Lung (tissue), 12 donors: ENCODE measurements around the gene C2orf81. TPM values are rescaled to one million over a fixed set of nuclear protein-coding genes. Genes with fewer than 3 reads are reported as not detected.
"Not testable (repeated sequence)": the region's sequence is repeated elsewhere in the genome, so short reads cannot be mapped to it uniquely, and the experiment has no call there.

ENCODE experiments used
- ATAC-seq: fragments of 200-7000 bp; cut with Tn5 transposase; one replicate; pipeline ENCODE4 v1.9.1; 2020; ENCODE audit warnings: moderate number of reproducible peaks; ENCODE audit not compliant: insufficient read depth, low FRiP score
- DNase-seq, 3 donors: peaks; one replicate each; pipeline ENCODE4 v3.0.0-alpha.2; 2013 to 2017
- H3K27ac ChIP-seq, 2 donors: one replicate each; pipeline ENCODE4 v1.5.1; 2013; ENCODE audit warnings: mild to moderate bottlenecking in 2 of 2, moderate library complexity in 2 of 2, control low read depth in 1 of 2, inconsistent platforms in 1 of 2, low read depth in 1 of 2, low read length in 1 of 2
- H3K27me3 ChIP-seq, 3 donors: one replicate each; pipeline ENCODE4 v1.5.1; 2013; ENCODE audit warnings: low read length in 2 of 3; ENCODE audit not compliant: control insufficient read depth in 3 of 3, insufficient read depth in 3 of 3
- H3K36me3 ChIP-seq, 4 donors: one replicate each; pipeline ENCODE4 v1.5.1; 2013; ENCODE audit warnings: low read length in 4 of 4, mild to moderate bottlenecking in 1 of 4, moderate library complexity in 1 of 4; ENCODE audit not compliant: control insufficient read depth in 4 of 4, insufficient read depth in 4 of 4
- H3K4me1 ChIP-seq, 5 donors: one replicate each; pipeline ENCODE4 v1.5.1; 2013; ENCODE audit warnings: low read length in 5 of 5, mild to moderate bottlenecking in 2 of 5, moderate library complexity in 1 of 5; ENCODE audit not compliant: control insufficient read depth in 5 of 5, insufficient read depth in 5 of 5
- H3K4me3 ChIP-seq: one replicate; pipeline ENCODE4 v1.5.1; 2013; ENCODE audit warnings: mild to moderate bottlenecking, control low read depth, moderate library complexity
- H3K9ac ChIP-seq, 2 donors: one replicate each; pipeline ENCODE4 v1.5.1; 2013; ENCODE audit warnings: low read length in 2 of 2, control low read depth in 1 of 2; ENCODE audit not compliant: insufficient read depth in 1 of 2
- H3K9me3 ChIP-seq, 4 donors: one replicate each; pipeline ENCODE4 v1.5.1; 2013; ENCODE audit warnings: low read length in 3 of 4, mild to moderate bottlenecking in 1 of 4, moderate library complexity in 1 of 4; ENCODE audit not compliant: control insufficient read depth in 4 of 4, insufficient read depth in 3 of 4
- CTCF ChIP-seq: IDR thresholded peaks from 2 replicates; pipeline ENCODE4 v1.5.1; 2012; ENCODE audit warnings: mild to moderate bottlenecking; ENCODE audit errors: control extremely low read depth, extremely low read depth
- WGBS, 2 donors: extraction: QIAGEN DNeasy Blood & Tissue Kit; methylation state at CpG; one replicate each; pipeline ENCODE4 v1.1.7; 2013; 5-methylcytosine and 5-hydroxymethylcytosine counted together
- polyA plus RNA-seq, 2 donors: library from polyadenylated mRNA; stranded (reverse); fragments of 200-250 nt; gene quantifications; one replicate each; pipeline ENCODE4 v1.2.1, GENCODE V29; 2013
- total RNA-seq, 2 donors: library from RNA; depleted of rRNA in 1 of 2; stranded (reverse); fragments of >200 nt in 1 of 2; gene quantifications; one replicate each; pipeline ENCODE4 v1.2.1, GENCODE V29; 2014 to 2021
- donor health status: control.
- donor health status: control.
- donor health status: Bipolar disorder and iron deficiency.
- donor health status: healthy.
- donor health status: DM: yes; HTN: yes; CAD: no.

C2orf81 gene
- total and polyA plus RNA-seq, 4 donors: 3.4 to 16.9 (median 7.3) TPM

DNA sequence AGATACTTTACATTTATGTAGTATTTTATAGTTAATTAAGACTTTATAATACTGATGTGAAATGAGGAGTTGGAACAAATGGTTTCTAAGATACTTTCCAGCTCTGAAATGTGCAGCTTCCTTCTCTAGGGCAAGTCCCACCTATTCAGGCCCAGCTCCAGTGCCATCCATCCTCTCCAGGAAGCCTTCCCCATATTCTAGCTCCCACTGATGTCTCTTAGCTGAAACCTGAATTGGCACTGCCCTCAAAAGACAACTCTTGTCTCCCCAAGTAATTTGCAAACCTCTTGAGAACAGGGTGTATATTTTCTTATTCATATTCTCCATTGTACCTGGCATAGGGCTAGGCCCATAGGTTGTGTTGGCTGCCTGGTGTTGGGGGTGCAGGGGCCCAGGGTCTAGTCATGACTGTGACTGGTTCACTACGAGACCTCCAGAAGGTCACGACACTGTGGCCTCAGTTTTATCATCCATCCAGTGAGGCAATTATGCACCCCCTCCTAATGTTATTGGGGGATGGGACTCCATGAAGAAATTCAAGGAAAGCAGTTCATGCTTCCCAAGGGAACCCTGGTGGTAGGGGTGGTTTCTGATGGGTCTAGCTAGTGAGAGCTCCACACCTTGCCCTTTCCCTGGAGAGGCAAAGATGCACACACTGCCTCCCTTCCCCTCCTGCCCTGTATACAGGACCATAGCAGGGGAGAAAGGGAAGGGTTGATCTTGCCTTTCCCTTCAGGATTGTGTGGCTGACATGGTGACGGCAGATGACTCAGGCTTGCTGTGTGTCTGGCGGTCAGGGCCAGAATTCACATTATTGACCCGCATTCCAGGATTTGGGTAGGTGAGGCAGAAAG lies 2.9 kb upstream of the C2orf81 start:
- Histone ChIP-seq H3K4me3 (no peak overlapping the region), H3K27ac (no peak overlapping the region), H3K9me3 (no peaks in the 10 kb centered on the region), H3K9ac (no peak overlapping the region), H3K4me1 (peaks cover 0 to 4% (median 0%) of the 10 kb centered on the region in 5 donors), H3K36me3 (peaks cover 4 to 24% (median 15%) of the 10 kb centered on the region in 4 donors), H3K27me3 (no peaks in the 10 kb centered on the region)
- DNase-seq (no peak), ATAC-seq (no peak)
- no peak for TF ChIP-seq CTCF
- 85 to 90% methylated on average over 5 of the region's 5 CpGs for WGBS, 2 donors

GRCh38 chr2:74423231-74424095 lies 2.0 kb upstream of the C2orf81 start:
- DNase-seq (no peak), ATAC-seq (no peak)
- Histone ChIP-seq H3K9me3 (no peaks in the 10 kb centered on the region), H3K4me1 (peaks cover 0 to 4% (median 0%) of the 10 kb centered on the region in 5 donors), H3K27ac (no peak overlapping the region), H3K4me3 (no peak overlapping the region), H3K27me3 (no peaks in the 10 kb centered on the region), H3K36me3 (peaks cover 0 to 20% (median 7%) of the 10 kb centered on the region in 4 donors), H3K9ac (no peak overlapping the region)
- WGBS, 2 donors: 81 to 85% methylated on average over 9 of the region's 9 CpGs
- no peak for TF ChIP-seq CTCF

GRCh38 chr2:74420443-74421103 lies 846 bp downstream of the C2orf81 start:
- H3K4me3 ChIP-seq, DNase-seq, H3K36me3 ChIP-seq, H3K9ac ChIP-seq, H3K27ac ChIP-seq, H3K9me3 ChIP-seq, ATAC-seq, H3K27me3 ChIP-seq: not testable (repeated sequence)
- WGBS, 2 donors: 76 to 84% methylated on average over 19 of the region's 19 CpGs
- peaks cover 0 to 12% (median 0%) of the 10 kb centered on the region in 5 donors for H3K4me1 ChIP-seq
